GM19035 (cell line): ENCODE data around the gene C1orf216.
"Not testable (repeated sequence)": the region's sequence is repeated elsewhere in the genome, so short reads cannot be mapped to it uniquely, and the experiment has no call there.

ENCODE experiments used
- ATAC-seq: cut with Tn5 transposase; IDR thresholded peaks from one replicate; pipeline ENCODE4 v1.9.1; 2021; ENCODE audit not compliant: unreplicated experiment

Gene C1orf216, protein sequence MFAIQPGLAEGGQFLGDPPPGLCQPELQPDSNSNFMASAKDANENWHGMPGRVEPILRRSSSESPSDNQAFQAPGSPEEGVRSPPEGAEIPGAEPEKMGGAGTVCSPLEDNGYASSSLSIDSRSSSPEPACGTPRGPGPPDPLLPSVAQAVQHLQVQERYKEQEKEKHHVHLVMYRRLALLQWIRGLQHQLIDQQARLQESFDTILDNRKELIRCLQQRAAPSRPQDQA

DNA sequence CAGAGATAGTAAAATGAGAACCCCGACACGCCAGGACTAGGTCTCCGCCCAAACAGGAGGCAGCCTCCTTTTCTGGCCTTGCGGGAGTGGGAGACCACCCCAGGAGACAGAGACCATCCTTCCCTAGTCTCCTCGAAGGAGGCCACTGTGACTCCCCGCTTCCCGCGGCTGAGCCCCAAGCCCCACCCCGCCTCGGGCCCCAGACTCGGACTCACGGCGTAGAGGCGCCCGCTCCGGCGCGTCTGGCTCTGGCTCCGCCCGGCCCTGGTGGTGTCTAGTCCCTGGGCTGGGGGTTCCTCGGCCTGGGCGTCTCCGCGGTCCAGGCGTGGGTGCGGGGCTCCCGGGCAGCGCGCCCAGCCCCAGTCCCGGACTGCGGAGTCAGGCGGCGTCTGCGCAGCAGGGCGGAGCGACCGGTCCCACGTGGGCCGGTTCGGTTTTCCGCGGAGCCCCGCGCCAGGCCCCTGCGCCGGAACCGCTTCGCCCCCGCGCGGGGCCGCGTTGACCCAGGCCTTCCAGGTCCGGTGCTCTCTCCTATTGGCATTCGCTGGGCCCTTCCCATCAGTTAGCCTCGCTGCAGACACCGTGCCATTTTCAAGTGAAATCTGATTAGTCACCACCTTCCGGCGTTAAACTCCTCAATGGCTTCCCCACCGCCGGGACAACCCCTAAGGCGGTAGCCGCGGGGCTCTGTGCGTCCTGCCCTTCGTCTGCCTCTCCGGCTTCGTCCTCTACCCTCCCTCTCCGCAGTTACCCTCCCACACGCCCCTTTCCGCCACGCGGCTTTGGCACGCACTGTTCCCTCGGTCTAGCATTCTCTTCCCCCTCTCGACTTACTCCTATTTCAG, at the start of gene C1orf216:
C1orf216 (minus strand) TSS at position 393 of the 845 bp plus-strand sequence. CDS start 2,563 bp downstream, outside the sequence.
- peak; percentile 75 for ATAC-seq

DNA sequence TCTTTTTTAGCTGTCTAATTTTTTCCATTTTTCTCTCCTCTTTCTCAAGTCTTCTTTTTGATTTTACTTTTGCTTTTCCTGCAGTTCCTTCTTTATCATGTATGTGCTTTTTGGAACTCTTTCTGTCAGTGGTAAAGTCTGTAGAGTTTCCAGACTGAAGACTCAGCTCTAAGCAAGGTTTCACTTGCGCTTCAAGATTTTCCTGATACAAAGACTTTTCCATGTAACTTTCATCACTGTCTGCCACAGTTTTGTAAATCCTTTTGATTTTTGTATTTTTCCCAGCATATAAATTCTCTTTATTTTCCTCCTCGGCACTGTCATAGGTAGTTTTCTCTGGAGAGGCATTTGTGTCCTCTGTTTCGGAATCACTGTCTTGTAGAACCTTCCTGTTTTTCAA, 45.6 kb upstream of the C1orf216 start:
- ATAC-seq = no peak

DNA sequence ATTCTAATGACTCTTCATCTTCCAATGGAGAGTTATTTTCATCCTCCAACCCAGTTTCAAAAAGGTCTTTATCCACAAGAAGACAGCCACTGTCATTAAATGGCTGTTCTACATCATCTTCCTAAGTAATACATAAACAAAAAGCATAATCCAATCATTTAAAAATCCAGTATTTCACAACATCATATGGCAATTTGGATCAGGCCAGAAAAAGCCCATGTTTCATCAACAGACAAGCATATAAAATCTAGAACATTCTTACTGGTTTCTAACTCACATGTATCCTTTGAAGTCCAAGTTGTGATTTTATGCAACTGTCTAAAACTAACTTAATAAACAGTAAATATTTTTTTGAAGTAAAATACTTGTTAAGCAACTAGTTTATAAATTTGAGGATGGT, 44.5 kb upstream of the C1orf216 start:
- no peak for ATAC-seq

DNA sequence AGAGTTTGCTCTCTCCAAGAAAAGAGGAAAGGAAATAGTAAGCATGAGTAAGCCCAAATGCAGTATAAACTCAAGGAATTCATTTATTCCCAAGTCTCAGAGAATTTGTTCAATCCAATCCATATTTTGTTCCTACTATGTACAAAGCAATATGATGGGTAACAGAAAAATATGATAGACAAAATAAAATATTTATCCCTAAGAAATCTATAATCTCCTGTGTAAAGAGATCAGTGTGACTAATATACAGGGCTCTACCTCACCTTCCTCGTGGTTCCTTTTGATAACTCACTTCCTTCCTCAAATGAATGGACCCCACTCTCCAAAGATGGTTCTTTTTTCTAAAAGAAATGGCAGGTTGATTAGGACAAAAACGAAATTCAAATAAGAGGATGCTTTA, 43.5 kb upstream of the C1orf216 start:
- no peak for ATAC-seq

DNA sequence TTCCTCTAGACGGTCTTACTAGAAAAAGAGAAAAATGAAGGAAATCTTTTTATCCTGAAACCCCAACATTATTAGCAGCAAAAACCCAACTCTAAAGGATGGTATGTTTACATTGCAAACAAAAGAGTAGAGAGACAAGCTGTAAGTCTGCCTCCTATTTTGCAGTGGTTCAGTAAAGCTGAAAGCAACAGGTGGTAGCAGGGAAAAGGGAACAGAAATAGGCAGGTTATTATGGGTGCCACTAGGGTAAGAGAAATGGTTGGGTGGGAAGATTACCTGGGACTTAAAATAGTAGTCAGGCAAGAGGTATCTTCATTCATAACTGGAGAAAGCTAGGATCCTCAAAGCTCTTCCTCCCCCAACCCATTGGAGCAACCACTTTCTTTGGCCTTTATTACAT, 37.4 kb upstream of the C1orf216 start:
- no peak for ATAC-seq

DNA sequence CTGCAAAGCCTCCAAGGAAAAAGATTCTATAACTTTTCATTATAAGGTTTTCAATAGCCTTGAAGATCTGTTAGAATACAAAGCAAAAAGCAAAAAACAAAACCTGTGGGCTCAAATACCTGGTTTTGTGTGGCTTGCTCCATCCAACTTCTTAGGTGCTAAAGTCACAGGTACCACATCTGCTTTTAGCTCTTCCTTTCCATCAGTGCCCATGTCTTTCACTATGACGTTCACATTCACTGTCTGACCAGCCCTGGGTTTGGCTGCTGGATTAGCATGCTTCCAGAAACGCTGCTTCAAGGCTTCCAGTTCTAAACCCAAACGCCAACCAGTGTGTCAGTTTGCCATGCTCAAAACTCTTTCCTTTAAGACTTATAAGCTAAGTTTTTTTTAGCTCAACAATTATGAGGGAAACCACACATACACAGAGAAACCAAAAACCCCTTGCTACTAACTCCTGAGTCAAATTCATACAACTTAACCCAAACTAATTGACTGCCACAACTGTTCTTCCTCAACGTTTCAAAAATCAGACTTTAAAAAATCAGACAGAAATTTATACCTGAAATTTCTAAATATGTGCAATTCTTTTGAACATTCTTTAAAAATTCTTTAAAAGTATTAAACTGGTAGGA, 35.1 kb upstream of the C1orf216 start:
- no peak for ATAC-seq

DNA sequence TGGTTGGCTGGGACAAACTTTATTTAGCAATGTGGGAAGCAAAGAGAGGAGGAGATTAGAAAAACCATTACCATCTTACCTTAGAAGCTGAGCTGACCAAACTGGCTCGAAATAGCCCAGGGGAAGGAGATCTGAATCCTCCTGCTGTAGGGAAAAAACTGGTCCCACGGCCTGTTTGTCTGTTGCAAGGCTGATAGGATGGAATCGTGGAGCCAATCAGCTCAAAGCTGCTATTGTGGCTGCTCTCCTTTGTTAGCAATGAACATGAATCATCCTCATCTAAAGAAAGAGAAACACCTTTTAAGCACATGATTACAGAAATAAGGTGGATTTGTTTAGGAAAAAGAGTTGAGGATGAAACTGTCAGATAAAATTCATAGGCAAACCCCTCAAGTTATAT, 29.6 kb upstream of the C1orf216 start:
- ATAC-seq = no peak

DNA sequence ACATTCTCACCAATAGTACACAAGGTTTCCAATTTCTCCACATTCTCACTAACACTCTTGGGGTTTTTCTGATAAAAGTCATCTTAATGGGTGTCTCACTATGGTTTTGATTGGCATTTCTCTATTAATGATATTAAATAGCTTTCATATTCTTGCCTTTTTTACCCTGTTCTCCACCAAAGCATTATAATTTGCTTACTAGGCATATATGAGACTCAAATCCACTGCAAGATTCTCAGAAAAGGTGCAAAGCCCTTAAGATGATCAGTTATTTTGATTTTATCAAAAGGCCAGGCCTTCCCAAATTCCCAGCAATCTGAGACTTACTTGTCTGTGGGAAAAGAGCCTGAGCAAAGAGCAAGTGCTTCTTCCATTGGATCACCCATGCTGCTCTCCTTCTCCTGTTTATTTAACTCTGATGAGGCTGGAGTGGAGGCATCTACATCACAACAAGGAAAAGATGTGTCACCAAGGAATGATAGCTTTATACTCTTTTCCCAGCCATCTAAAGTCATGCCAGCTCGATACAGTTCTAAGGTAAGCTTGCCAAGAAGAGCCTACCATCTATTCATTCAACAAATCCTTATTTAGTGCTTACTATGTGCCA, 26.5 kb upstream of the C1orf216 start:
- ATAC-seq = no peak

DNA sequence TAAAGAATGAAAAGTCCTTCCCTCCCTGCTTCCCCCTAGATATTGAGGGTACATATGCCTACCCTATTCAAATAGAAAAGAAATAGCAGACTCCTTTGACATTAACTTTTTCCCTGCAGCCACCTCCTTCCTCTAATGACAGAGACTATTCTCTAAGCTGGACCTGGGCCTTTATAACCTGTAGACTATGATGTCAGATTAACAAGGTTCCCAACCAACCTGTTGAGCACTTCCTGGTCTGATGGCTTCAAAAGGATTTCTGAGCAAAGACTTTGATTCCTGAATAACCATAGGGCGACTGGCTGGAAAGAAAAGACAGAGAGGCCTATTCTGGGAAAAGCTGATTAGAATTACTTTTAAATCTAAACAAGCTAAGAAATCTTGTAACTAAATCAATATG, 18.4 kb upstream of the C1orf216 start:
- ATAC-seq = no peak

DNA sequence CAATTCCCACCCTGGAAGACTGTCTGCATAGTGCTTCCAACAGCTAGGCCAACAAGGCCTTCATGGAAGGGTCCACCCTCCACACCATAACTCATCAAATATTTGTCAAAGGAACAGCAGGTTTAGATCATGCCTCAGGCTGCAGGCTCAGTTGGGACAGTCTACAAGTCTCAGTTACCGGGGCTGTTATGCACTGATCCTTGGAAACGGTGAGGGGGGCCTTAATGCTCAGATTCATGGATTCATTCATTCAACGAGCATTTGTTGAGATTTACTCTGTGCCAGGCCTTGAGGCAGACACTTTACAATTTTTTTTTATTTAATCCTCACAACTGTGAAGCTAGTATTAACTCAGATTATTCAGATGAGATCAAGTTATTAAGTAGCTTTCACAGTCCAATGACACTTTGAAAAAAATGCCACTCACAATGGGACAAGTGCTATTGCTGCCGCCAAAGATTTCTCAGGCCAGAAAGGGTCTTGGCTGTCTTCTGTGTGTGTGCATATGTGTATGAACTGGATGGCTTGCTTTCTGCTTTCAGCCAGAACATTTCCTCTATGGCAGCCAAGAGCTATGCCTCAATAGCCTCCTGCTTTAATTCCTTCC, 8.9 kb upstream of the C1orf216 start:
- no peak for ATAC-seq

DNA sequence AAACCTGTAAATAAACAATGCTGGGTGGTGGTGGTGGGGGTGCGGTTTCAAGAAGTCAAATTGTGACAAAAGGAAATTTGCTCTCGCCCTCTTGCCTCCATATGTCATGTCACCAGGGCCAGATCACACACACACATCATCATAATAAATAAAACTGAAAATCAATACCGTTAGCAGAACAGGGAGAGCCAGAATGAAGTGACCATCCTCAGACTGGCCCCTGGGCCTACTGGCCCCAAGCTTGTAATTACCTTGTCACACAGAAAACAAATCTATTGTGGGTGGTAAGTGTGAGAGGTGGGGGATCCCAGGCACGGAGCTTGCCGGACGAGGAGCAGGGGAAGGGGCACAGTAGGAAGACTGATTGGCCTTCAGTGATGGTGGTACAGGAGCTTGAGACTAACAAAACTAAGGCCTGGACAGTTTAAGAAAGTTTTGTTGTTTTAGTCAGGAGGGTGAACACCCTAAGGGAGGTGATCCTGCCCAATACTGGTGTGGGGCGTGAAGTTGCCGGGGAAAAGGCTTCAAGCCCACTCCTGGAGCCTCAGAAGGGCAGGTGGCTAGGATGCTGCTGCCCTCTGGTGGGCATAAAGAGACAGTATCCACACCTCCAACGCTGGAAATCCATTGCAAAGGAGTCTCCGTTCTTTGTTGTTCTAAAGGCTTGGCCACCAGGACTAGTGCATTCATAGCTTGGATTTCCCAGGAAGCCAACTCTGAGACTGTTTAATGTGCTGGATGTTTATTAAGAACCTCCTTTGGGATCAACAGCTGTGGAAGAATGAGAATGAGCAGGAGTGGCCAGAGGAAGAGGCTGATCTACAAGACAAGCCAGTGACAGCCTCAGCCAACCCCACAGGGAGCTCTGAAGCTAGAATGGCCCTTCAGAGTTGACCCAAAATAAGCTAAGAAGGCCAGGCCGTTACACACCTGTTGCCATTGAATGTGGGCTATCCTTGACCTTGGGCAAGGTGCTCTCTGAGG, 8.1 kb upstream of the C1orf216 start:
- ATAC-seq = no peak

DNA sequence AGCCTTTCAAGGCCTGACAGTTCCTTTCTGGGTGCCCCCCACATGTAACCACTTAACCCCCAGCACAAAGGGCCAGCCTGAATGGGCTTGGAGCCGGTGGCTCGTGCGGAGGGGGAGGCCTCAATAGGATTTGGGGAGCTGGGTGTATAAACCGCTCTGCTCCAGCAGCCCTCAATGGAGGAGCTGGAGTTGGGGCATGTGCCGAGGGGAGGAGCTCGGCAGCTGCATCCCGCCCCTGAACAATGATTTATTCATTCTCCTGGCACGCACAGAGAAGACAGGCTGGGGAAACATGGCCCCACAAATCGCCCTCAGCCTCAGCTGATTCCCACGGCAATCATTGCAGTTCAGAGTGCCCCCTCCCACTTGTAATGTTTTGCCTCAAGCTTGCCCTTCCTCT, 6.9 kb upstream of the C1orf216 start:
- no peak for ATAC-seq

DNA sequence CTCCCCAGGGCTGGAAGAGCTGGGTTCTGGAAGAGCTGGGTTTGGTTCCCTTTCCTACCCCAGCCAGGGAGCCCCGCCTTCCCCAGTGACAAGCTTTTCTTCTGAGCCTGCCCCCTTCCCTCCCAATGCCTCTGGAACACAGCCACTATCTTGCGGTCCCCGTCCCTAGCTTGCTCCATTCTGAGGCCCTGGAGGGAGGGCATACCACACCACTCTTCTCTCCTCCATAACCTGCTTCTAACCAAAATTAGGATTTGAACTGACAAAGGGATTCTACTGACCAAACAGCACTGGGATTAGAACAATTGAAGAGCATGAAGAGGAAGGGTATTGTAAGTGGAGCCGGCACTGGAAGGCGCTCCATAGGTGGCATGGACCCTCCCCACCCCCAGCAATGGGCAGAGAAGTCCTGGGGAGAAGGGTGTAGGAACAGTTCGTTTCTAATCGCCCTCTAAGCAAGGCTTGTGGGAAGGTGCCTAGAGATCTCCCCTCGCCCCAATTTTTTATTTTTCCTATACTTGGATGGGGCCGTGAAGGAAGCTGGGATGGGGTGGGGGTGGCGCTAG, 690 bp downstream of the C1orf216 start:
- ATAC-seq = no peak

DNA sequence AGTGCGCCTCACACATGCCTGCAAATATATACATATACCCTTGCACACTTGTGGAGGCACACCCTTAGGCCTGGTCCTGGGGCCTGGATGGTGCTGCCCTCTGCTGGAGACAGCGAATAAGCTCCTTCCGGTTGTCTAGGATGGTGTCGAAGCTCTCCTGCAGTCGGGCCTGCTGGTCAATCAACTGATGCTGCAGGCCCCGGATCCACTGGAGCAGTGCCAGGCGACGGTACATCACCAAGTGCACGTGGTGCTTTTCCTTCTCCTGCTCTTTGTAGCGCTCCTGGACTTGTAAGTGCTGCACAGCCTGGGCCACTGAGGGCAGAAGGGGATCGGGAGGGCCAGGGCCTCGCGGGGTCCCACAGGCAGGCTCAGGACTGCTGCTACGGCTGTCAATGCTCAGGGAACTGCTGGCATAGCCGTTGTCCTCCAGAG, 3.1 kb downstream of the C1orf216 start:
- no peak for ATAC-seq

DNA sequence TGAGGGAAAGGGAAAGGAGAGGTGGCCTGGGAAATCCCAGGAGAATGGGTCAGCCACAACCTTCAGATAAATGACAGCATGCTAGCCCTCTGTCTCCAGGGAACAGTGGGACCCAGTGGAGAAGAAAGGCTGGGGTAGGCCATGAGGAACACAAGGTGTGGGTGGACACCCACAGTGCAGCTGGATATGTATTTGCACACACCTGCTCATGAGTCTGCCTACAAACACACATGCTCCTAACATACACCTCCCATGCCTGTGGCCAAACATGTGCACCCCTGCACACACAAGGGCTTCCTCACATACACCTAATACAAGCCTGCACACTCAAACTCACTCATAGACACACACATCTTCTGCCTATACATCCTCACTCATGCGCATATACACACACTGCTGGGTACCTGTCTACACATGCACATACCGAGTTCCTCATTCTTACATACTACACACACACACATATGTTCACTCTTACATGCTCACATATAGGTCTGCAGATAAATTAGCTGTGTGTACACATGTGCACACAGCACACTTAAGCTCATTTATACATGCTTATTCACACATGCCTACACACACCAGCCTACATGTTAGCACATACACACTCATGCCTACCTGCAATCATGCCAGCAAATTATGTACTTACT, 3.6 kb downstream of the C1orf216 start:
- ATAC-seq = no peak

DNA sequence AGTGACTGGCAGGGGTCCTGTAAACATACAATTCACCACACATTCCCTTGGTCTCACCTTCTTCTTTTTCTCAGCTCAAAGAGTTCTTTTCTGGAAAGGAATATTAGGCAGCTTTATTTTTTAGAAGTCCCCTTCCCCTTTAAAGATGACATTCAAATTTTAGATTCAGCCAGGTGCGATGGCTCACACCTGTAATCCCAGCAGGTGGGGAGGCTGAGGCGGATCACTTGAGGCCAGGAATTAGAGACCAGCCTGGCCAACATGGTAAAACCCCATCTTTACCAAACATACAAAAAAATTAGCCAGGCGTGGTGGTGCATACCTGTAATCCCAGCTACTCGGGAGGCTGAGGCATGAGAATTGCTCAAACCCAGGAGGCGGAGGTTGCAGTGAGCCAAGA, 7.6 kb downstream of the C1orf216 start:
- ATAC-seq = not testable (repeated sequence)

DNA sequence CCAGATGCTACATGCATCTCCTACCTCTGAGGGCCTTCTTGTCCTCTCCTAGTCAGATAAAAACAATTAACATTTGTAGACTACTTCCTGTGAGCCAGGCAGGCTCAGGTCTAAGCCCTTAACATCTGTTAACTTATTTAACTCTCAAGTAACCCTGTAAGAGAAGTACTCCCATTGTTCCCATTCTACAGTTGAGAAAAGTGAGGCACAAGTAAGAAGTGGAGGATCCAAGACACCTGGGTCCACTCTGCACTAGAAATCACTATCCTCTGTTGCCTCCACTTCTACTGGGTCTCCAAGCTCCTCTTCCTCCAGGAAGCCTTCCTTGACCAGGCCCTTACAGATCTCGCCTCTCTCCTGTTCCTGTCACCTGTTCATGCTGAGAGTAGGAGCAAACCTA, 9.7 kb downstream of the C1orf216 start:
- no peak for ATAC-seq

DNA sequence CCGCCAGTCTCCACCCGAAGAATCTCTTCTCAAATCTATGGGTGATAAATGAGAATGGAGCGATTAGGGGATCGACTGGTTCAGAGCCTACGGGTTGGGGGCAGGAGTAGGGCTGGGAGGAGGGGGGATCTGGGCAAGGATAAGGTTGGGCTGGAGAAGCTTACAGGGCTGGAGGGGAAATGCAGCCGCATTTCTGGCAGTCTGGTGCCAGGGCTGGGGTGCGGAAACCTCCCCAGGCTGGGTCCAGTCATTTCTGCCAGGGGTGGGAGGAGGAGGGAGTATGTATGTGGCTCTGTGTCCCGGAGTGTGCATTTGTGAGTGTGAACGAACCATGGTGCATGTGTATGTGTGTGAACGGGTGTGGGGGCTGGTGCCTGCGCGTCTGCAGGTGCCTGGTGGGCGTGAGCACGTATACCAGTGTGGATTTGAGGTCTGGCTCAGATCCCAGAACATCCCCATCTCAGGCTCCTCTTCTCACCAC, 10.2 kb downstream of the C1orf216 start:
- no peak for ATAC-seq
